HepG2 (cell line): ENCODE data around the gene AK3. TPM values are rescaled to one million over a fixed set of nuclear protein-coding genes. Genes with fewer than 3 reads are reported as not detected.

ENCODE experiments used
- CEBPB ChIP-seq: IDR thresholded peaks from 2 replicates; pipeline ENCODE4 v1.6.1; 2011; ENCODE audit warnings: low read depth, low read length, improper control_type of control experiment, borderline replicate concordance
- DR1 ChIP-seq: sonication (generic); formaldehyde crosslinking; IDR thresholded peaks from 2 replicates; pipeline ENCODE4 v1.8.0; 2021; ENCODE audit warnings: mild to moderate bottlenecking, missing genetic modification reagents, inconsistent platforms
- MED1 ChIP-seq: sonication (generic); formaldehyde crosslinking; IDR thresholded peaks from 2 replicates; pipeline ENCODE4 v1.4.0; 2020; ENCODE audit warnings: missing genetic modification reagents
- REPIN1 ChIP-seq: sonication (generic); formaldehyde crosslinking; IDR thresholded peaks from 2 replicates; pipeline ENCODE4 v1.8.0; 2022; ENCODE audit warnings: missing genetic modification reagents, low read depth, mild to moderate bottlenecking, borderline replicate concordance
- TBX3 ChIP-seq: fragments of 450-650 bp; IDR thresholded peaks from 2 replicates; pipeline ENCODE4 v1.6.1; 2017; ENCODE audit warnings: antibody characterized with exemption, mild to moderate bottlenecking, inconsistent platforms, borderline replicate concordance
- TOE1 ChIP-seq: sonication (generic); formaldehyde crosslinking; IDR thresholded peaks from 2 replicates; pipeline ENCODE4 v1.4.0; 2020; ENCODE audit warnings: mild to moderate bottlenecking, missing genetic modification reagents
- ZFY ChIP-seq: sonication (generic); formaldehyde crosslinking; IDR thresholded peaks from 2 replicates; pipeline ENCODE4 v1.4.0; 2020; ENCODE audit warnings: missing genetic modification reagents
- ZFYVE20 ChIP-seq: sonication (generic); formaldehyde crosslinking; IDR thresholded peaks from 2 replicates; pipeline ENCODE4 v1.8.0; 2023; ENCODE audit warnings: low read depth, mild to moderate bottlenecking, moderate library complexity, missing genetic modification reagents, borderline replicate concordance
- ZKSCAN5 ChIP-seq: sonication (generic); formaldehyde crosslinking; IDR thresholded peaks from 2 replicates; pipeline ENCODE4 v1.5.1; 2020; ENCODE audit warnings: mild to moderate bottlenecking, missing genetic modification reagents
- ZNF136 ChIP-seq: sonication (generic); formaldehyde crosslinking; IDR thresholded peaks from 2 replicates; pipeline ENCODE4 v1.8.1; 2022; ENCODE audit warnings: low read depth, mild to moderate bottlenecking, moderate library complexity, missing genetic modification reagents
- ZNF24 ChIP-seq: fragments of 450-650 bp; IDR thresholded peaks from 2 replicates; pipeline ENCODE4 v1.6.1; 2017; ENCODE audit warnings: antibody characterized with exemption, mild to moderate bottlenecking
- ZNF34 ChIP-seq: sonication (generic); formaldehyde crosslinking; IDR thresholded peaks from 2 replicates; pipeline ENCODE4 v1.4.0; 2020; ENCODE audit warnings: mild to moderate bottlenecking, missing genetic modification reagents, borderline replicate concordance
- ZNF619 ChIP-seq: sonication (generic); formaldehyde crosslinking; IDR thresholded peaks from 2 replicates; pipeline ENCODE4 v1.4.0; 2020; ENCODE audit warnings: mild to moderate bottlenecking, missing genetic modification reagents
- ZNF724P ChIP-seq: sonication (generic); formaldehyde crosslinking; IDR thresholded peaks from 2 replicates; pipeline ENCODE4 v1.8.0; 2022; ENCODE audit warnings: missing genetic modification reagents, borderline replicate concordance
- ZNF879 ChIP-seq: sonication (generic); formaldehyde crosslinking; IDR thresholded peaks from 2 replicates; pipeline ENCODE4 v1.8.1; 2023; ENCODE audit warnings: missing genetic modification reagents
- ZSCAN12 ChIP-seq: sonication (generic); formaldehyde crosslinking; IDR thresholded peaks from 2 replicates; pipeline ENCODE4 v1.9.0; 2021; ENCODE audit warnings: mild to moderate bottlenecking, missing genetic modification reagents
- polyA plus RNA-seq, 8 experiments: library from polyadenylated mRNA; depleted of rRNA in 3 of 8; stranded (reverse) in 7 of 8; unstranded in 1 of 8; fragments of >200 nt; fragmentation: Illumina TruSeq in 4 of 8; extraction: Trizol in 4 of 8; gene quantifications; 2 replicates each; pipeline versions ENCODE4 v1.2.1 to v1.2.3, GENCODE V29; 2011 to 2016; ENCODE audit warnings: low read depth in 4 of 8, missing spikeins in 1 of 8, mixed read lengths in 1 of 8; ENCODE audit not compliant: insufficient read depth in 1 of 8
- total RNA-seq, 5 experiments: library from RNA; depleted of rRNA; stranded (reverse); fragments of >200 nt; fragmentation: Illumina TruSeq; extraction: Trizol; gene quantifications; 2 replicates each; pipeline ENCODE4 v1.2.3, GENCODE V29; 2016; ENCODE audit warnings: low read depth in 1 of 5
- TF ChIP-seq, protein P1 (sequence below): sonication (generic); formaldehyde crosslinking; IDR thresholded peaks from 2 replicates; pipeline ENCODE4 v1.5.0; 2020; ENCODE audit warnings: missing genetic modification reagents
- TF ChIP-seq, protein P2 (sequence below): sonication (generic); formaldehyde crosslinking; IDR thresholded peaks from 2 replicates; pipeline ENCODE4 v1.4.0; 2020; ENCODE audit warnings: mild to moderate bottlenecking, missing genetic modification reagents, borderline replicate concordance
- TF ChIP-seq, protein P3 (sequence below): sonication (generic); formaldehyde crosslinking; IDR thresholded peaks from 2 replicates; pipeline ENCODE4 v1.5.0; 2020; ENCODE audit warnings: missing genetic modification reagents, mild to moderate bottlenecking, borderline replicate concordance

Gene AK3
- total and polyA plus RNA-seq, 2 of the 13 experiments (the other 11 are each of a cell fraction or from before 2014, with no cell fraction given) = 76.8 to 109 TPM

DNA sequence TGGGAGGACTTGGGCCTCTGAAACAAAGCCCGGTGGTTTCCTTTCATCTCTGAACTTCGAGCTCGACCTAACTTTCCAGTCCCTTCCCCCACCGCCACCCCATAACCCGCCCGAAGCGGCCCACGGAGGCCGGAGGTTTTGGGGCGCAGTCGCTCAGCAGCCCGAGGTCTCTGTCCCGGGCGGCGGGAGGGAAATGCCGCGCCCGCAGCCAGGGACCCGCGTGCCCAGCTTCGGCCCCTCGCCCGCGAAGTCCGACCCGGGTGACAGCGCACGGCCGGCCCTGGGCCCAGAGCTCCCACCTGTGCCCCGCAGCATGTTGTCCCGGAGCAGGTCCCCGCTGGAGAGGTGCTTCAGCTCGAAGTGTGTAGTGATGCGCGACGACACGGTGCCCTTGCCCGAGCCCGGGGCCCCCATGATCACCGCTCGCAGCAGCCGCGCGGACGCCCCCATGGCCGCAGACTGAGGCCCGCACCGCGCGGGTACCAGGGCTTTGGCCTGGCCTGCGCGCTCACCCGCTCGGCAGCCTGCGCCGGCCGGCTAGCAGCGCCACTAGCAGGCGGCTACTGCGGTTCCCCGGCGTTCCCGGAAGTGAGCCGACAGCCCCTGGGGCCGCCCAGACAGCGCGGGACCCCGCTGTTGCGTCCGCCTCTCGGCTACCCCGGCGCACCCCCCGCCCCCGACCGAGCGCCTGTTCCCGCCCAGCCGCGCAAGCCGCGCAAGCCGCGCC lies at the start of gene AK3 (continued):
- TF ChIP-seq, protein P1, sequence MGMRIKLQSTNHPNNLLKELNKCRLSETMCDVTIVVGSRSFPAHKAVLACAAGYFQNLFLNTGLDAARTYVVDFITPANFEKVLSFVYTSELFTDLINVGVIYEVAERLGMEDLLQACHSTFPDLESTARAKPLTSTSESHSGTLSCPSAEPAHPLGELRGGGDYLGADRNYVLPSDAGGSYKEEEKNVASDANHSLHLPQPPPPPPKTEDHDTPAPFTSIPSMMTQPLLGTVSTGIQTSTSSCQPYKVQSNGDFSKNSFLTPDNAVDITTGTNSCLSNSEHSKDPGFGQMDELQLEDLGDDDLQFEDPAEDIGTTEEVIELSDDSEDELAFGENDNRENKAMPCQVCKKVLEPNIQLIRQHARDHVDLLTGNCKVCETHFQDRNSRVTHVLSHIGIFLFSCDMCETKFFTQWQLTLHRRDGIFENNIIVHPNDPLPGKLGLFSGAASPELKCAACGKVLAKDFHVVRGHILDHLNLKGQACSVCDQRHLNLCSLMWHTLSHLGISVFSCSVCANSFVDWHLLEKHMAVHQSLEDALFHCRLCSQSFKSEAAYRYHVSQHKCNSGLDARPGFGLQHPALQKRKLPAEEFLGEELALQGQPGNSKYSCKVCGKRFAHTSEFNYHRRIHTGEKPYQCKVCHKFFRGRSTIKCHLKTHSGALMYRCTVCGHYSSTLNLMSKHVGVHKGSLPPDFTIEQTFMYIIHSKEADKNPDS (CRISPR knock-in tag) = no peak; the same call in 1 of the 2 replicates
- TF ChIP-seq ZSCAN12 (CRISPR knock-in tag) (no peak), MED1 (peak; percentile 88), ZKSCAN5 (CRISPR knock-in tag) (no peak), CEBPB (no peak), ZNF619 (CRISPR knock-in tag) (no peak), REPIN1 (CRISPR knock-in tag) (peak; percentile 36), ZFY (CRISPR knock-in tag) (peak; percentile 100), TOE1 (CRISPR knock-in tag) (no peak; the same call in 1 of the 2 replicates), ZNF136 (peak; percentile 37; the same call in 1 of the 2 replicates), TBX3 (no peak), ZFYVE20 (CRISPR knock-in tag) (no peak), ZNF24 (peak; percentile 10; the same call in 1 of the 2 replicates), DR1 (peak; percentile 61), ZNF724P (CRISPR knock-in tag) (no peak; the same call in 1 of the 2 replicates), ZNF34 (CRISPR knock-in tag) (peak; percentile 31; the same call in 1 of the 2 replicates), ZNF879 (CRISPR knock-in tag) (no peak)
- TF ChIP-seq, protein P2, sequence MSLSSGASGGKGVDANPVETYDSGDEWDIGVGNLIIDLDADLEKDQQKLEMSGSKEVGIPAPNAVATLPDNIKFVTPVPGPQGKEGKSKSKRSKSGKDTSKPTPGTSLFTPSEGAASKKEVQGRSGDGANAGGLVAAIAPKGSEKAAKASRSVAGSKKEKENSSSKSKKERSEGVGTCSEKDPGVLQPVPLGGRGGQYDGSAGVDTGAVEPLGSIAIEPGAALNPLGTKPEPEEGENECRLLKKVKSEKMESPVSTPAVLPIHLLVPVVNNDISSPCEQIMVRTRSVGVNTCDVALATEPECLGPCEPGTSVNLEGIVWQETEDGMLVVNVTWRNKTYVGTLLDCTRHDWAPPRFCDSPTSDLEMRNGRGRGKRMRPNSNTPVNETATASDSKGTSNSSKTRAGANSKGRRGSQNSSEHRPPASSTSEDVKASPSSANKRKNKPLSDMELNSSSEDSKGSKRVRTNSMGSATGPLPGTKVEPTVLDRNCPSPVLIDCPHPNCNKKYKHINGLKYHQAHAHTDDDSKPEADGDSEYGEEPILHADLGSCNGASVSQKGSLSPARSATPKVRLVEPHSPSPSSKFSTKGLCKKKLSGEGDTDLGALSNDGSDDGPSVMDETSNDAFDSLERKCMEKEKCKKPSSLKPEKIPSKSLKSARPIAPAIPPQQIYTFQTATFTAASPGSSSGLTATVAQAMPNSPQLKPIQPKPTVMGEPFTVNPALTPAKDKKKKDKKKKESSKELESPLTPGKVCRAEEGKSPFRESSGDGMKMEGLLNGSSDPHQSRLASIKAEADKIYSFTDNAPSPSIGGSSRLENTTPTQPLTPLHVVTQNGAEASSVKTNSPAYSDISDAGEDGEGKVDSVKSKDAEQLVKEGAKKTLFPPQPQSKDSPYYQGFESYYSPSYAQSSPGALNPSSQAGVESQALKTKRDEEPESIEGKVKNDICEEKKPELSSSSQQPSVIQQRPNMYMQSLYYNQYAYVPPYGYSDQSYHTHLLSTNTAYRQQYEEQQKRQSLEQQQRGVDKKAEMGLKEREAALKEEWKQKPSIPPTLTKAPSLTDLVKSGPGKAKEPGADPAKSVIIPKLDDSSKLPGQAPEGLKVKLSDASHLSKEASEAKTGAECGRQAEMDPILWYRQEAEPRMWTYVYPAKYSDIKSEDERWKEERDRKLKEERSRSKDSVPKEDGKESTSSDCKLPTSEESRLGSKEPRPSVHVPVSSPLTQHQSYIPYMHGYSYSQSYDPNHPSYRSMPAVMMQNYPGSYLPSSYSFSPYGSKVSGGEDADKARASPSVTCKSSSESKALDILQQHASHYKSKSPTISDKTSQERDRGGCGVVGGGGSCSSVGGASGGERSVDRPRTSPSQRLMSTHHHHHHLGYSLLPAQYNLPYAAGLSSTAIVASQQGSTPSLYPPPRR (CRISPR knock-in tag) = peak; percentile 44; the same call in 1 of the 2 replicates
- TF ChIP-seq, protein P3, sequence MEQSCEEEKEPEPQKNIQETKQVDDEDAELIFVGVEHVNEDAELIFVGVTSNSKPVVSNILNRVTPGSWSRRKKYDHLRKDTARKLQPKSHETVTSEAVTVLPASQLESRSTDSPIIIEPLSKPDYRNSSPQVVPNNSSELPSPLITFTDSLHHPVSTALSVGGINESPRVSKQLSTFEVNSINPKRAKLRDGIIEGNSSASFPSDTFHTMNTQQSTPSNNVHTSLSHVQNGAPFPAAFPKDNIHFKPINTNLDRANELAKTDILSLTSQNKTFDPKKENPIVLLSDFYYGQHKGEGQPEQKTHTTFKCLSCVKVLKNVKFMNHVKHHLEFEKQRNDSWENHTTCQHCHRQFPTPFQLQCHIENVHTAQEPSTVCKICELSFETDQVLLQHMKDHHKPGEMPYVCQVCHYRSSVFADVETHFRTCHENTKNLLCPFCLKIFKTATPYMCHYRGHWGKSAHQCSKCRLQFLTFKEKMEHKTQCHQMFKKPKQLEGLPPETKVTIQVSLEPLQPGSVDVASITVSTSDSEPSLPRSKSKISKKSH (CRISPR knock-in tag) = no peak
